NCI-H510A (cell line): ENCODE measurements around the gene LCOR.

Experiments used
- DNase-seq: peaks from one replicate; lab custom pipeline; 2025; lab: John Stamatoyannopoulos, UW

The LCOR gene

GRCh38 chr10:96890172-96890513, 58.0 kb downstream of the LCOR start:
- DNase-seq: no peak

- no peak for DNase-seq
Measured at GRCh38 chr10:96890580-96890979, 58.5 kb downstream of the LCOR start.

- DNase-seq: no peak
Measured at GRCh38 chr10:96891840-96892239, 59.7 kb downstream of the LCOR start.

GRCh38 chr10:96895662-96896424, 63.7 kb downstream of the LCOR start:
- DNase-seq: no peak

GRCh38 chr10:96896884-96897589, 64.9 kb downstream of the LCOR start:
- no peak for DNase-seq

- no peak for DNase-seq
Measured at GRCh38 chr10:96902117-96902516, 70.0 kb downstream of the LCOR start.

GRCh38 chr10:96902731-96903358, 70.7 kb downstream of the LCOR start:
- DNase-seq: no peak

GRCh38 chr10:96904648-96905047, 72.5 kb downstream of the LCOR start:
- DNase-seq: no peak

- DNase-seq: no peak
Measured at GRCh38 chr10:96906864-96907263, 74.8 kb downstream of the LCOR start.

- no peak for DNase-seq
Measured at GRCh38 chr10:96910488-96911395, 78.6 kb downstream of the LCOR start.

- no peak for DNase-seq
Measured at GRCh38 chr10:96912405-96912804, 80.3 kb downstream of the LCOR start.

- DNase-seq: no peak
Measured at GRCh38 chr10:96913906-96914305, 81.8 kb downstream of the LCOR start.

GRCh38 chr10:96917628-96918027, 85.5 kb downstream of the LCOR start:
- no peak for DNase-seq

- DNase-seq: no peak
Measured at GRCh38 chr10:96918214-96919002, 86.3 kb downstream of the LCOR start.

- DNase-seq: no peak
Measured at GRCh38 chr10:96919785-96920430, 87.8 kb downstream of the LCOR start.

GRCh38 chr10:96921655-96922054, 89.6 kb downstream of the LCOR start:
- DNase-seq: no peak

- DNase-seq: no peak
Measured at GRCh38 chr10:96922978-96923948, 91.2 kb downstream of the LCOR start.

- DNase-seq: no peak
Measured at GRCh38 chr10:96924861-96925260, 92.8 kb downstream of the LCOR start.

GRCh38 chr10:96930469-96930868, 98.4 kb downstream of the LCOR start:
- DNase-seq: no peak

- no peak for DNase-seq
Measured at GRCh38 chr10:96935148-96935547, 103.0 kb downstream of the LCOR start.
